Thymus (tissue), 11 donors: ENCODE results near the gene IL1RAPL1. TPM values are rescaled to one million over a fixed set of nuclear protein-coding genes. Genes with fewer than 3 reads are reported as not detected.

Source experiments
- DNase-seq, 9 donors: peaks; one replicate each; pipeline ENCODE4 v3.0.0-alpha.2; 2013; ENCODE audit warnings: low spot score in 9 of 9, low read depth in 6 of 9, missing footprints in 1 of 9
- H3K27ac ChIP-seq, 2 donors: one replicate each; pipeline ENCODE4 v1.5.1; 2013; ENCODE audit warnings: control low read depth in 1 of 2, low read depth in 1 of 2, low read length in 1 of 2, mild to moderate bottlenecking in 1 of 2, moderate library complexity in 1 of 2
- H3K27me3 ChIP-seq, 2 donors: one replicate each; pipeline ENCODE4 v1.5.1; 2013; ENCODE audit warnings: low read length in 1 of 2; ENCODE audit not compliant: control insufficient read depth in 2 of 2, insufficient read depth in 1 of 2
- H3K36me3 ChIP-seq, 2 donors: one replicate each; pipeline ENCODE4 v1.5.1; 2013; ENCODE audit warnings: low read length in 1 of 2, mild to moderate bottlenecking in 1 of 2, moderate library complexity in 1 of 2; ENCODE audit not compliant: control insufficient read depth in 2 of 2, insufficient read depth in 2 of 2
- H3K4me1 ChIP-seq, 2 donors: one replicate each; pipeline ENCODE4 v1.5.1; 2013; ENCODE audit warnings: low read length in 2 of 2; ENCODE audit not compliant: control insufficient read depth in 2 of 2, insufficient read depth in 2 of 2
- H3K4me3 ChIP-seq, 2 donors: one replicate each; pipeline ENCODE4 v1.5.1; 2013; ENCODE audit warnings: low read length in 2 of 2, control low read depth in 1 of 2, mild to moderate bottlenecking in 1 of 2
- H3K9me3 ChIP-seq, 2 donors: one replicate each; pipeline ENCODE4 v1.5.1; 2013; ENCODE audit warnings: low read length in 1 of 2, mild to moderate bottlenecking in 1 of 2; ENCODE audit not compliant: control insufficient read depth in 2 of 2, insufficient read depth in 1 of 2
- WGBS: extraction: QIAGEN DNeasy Blood & Tissue Kit; methylation state at CpG from one replicate; pipeline ENCODE4 v1.1.7; 2013; 5-methylcytosine and 5-hydroxymethylcytosine counted together
- polyA plus RNA-seq: library from polyadenylated mRNA; stranded (reverse); fragments of 200-250 nt; gene quantifications from one replicate; pipeline ENCODE4 v1.2.3, GENCODE V29; 2013
- total RNA-seq: library from RNA; stranded (reverse); fragments of 120-200 nt; gene quantifications from one replicate; pipeline ENCODE4 v1.2.4, GENCODE V29; 2013
- donor health status: healthy.

IL1RAPL1 gene
- total and polyA plus RNA-seq, 2 donors = 0.02 to 0.33 TPM

DNA sequence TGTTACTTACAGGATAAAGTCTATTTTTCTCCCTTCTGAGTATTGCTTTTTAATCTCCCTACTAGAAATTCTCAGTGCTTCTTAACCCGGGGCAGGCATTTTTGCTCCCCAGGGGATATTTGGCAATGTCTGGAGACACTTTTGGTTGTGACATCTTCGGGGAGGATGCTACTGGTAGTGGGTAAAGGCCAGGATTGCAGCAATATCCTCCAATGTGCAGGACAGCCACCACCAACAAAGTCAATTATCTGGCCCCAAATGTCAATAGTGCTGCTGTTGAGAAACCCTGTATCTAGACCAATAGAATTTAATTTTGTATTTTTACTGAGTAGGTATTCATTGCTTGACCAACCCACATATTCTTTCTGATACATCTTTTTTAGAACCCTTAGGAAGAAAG lies 958.6 kb downstream of the IL1RAPL1 start:
- Histone ChIP-seq H3K4me1 (no peaks in the 10 kb centered on the region), H3K4me3 (no peak overlapping the region), H3K27ac (no peak overlapping the region), H3K27me3 (no peaks in the 10 kb centered on the region), H3K9me3 (no peaks in the 10 kb centered on the region), H3K36me3 (no peaks in the 10 kb centered on the region)
- no peak for DNase-seq
- 80% methylated on average over 2 of the region's 2 CpGs for WGBS

- Histone ChIP-seq H3K27me3 (no peaks in the 10 kb centered on the region), H3K36me3 (no peaks in the 10 kb centered on the region), H3K9me3 (no peaks in the 10 kb centered on the region), H3K27ac (no peak overlapping the region), H3K4me1 (no peaks in the 10 kb centered on the region), H3K4me3 (no peak overlapping the region)
- WGBS = 90% methylated on average over 4 of the region's 4 CpGs
- DNase-seq = no peak
These were observed 960.6 kb downstream of the IL1RAPL1 start for GRCh38 chrX:29547877-29548276.

GRCh38 chrX:29553542-29553941 lies 966.3 kb downstream of the IL1RAPL1 start:
- Histone ChIP-seq H3K36me3 (no peaks in the 10 kb centered on the region), H3K4me3 (no peak overlapping the region), H3K9me3 (no peaks in the 10 kb centered on the region), H3K27me3 (no peaks in the 10 kb centered on the region), H3K4me1 (no peaks in the 10 kb centered on the region), H3K27ac (no peak overlapping the region)
- WGBS = 83% methylated on average over 1 of the region's 1 CpG
- DNase-seq = no peak

GRCh38 chrX:29555465-29556091 lies 968.3 kb downstream of the IL1RAPL1 start:
- WGBS = 84% methylated on average over 1 of the region's 1 CpG
- Histone ChIP-seq H3K4me3 (no peak overlapping the region), H3K36me3 (no peaks in the 10 kb centered on the region), H3K4me1 (no peaks in the 10 kb centered on the region), H3K27ac (no peak overlapping the region), H3K9me3 (no peaks in the 10 kb centered on the region), H3K27me3 (no peaks in the 10 kb centered on the region)
- DNase-seq = no peak

- no peaks in the 10 kb centered on the region for H3K9me3 ChIP-seq
- no peaks in the 10 kb centered on the region for H3K27me3 ChIP-seq
- no peaks in the 10 kb centered on the region for H3K36me3 ChIP-seq
- H3K4me1 ChIP-seq = no peaks in the 10 kb centered on the region
- no peak overlapping the region for H3K27ac ChIP-seq
- no peak overlapping the region for H3K4me3 ChIP-seq
- no peak for DNase-seq
- WGBS = 93% methylated on average over 1 of the region's 1 CpG
These were observed 972.8 kb downstream of the IL1RAPL1 start for GRCh38 chrX:29560065-29560464.

DNA sequence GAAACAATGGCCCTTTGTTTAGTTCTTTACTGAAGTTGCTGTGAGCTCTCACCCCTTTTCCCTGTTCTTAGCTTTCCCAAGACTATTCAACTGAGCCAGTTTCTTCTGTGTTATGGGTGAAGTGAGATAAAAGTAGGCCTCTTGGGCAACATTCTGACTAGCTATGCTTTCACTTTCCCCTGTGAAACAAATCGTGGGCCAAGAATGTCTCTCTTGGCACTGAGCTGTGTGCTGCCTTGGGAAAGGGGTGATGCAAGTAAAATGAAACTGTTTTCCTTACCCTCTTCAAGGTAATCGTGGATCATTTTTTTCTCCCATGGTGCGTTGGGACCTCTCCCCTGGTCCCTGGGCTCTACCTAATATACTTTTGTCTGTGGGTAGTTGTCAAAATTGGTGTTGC lies 974.2 kb downstream of the IL1RAPL1 start:
- Histone ChIP-seq H3K27ac (no peak overlapping the region), H3K4me1 (no peaks in the 10 kb centered on the region), H3K36me3 (no peaks in the 10 kb centered on the region), H3K4me3 (no peak overlapping the region), H3K27me3 (no peaks in the 10 kb centered on the region), H3K9me3 (no peaks in the 10 kb centered on the region)
- no peak for DNase-seq
- 88% methylated on average over 3 of the region's 3 CpGs for WGBS

DNA sequence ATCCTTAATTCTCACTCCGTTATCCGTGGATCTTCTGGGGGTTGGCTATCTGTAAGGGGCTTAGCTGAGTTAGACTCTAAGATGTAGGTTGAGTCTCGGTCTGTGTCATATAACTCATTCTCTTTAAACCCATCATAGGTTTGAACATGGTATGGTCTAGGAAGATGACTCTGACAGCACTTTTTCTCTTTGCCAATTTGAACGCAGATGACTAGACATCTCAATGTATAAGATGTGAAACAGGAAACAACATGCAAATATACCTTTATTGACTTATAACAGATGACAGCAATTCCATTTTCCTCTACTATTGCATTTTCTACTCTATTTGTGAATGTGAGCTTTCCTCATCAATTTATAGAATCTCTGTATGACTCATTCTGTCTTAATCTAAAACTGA lies 993.3 kb downstream of the IL1RAPL1 start:
- H3K9me3 ChIP-seq = no peaks in the 10 kb centered on the region
- H3K4me1 ChIP-seq = no peaks in the 10 kb centered on the region
- no peak overlapping the region for H3K4me3 ChIP-seq
- no peak for DNase-seq
- 94% methylated on average over 4 of the region's 4 CpGs for WGBS
- no peaks in the 10 kb centered on the region for H3K27me3 ChIP-seq
- no peak overlapping the region for H3K27ac ChIP-seq
- H3K36me3 ChIP-seq = no peaks in the 10 kb centered on the region

GRCh38 chrX:29581223-29581622 lies 994.0 kb downstream of the IL1RAPL1 start:
- DNase-seq = no peak
- no peaks in the 10 kb centered on the region for H3K4me1 ChIP-seq
- 96% methylated on average over 2 of the region's 2 CpGs for WGBS
- H3K9me3 ChIP-seq = no peaks in the 10 kb centered on the region
- H3K27me3 ChIP-seq = no peaks in the 10 kb centered on the region
- no peak overlapping the region for H3K27ac ChIP-seq
- H3K36me3 ChIP-seq = no peaks in the 10 kb centered on the region
- no peak overlapping the region for H3K4me3 ChIP-seq

DNA sequence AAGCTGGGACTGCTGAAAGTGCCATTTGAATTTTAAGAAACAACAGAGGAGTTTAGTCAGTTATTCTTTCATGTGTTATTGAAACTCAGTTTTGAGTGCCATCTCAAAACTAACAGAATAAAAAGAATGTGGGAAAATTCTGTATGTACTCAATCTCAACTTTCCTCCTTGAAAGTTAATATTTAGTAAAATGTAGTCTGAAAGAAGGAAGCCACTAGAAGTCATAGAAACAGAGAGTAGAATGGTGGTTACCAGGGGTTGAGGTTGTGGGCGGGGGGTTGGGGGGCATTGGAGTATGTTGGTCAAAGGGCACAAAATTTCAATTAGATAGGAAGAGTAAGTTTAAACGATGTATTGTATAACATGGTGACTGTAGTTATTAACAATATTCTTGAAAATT lies 999.9 kb downstream of the IL1RAPL1 start:
- Histone ChIP-seq H3K4me1 (no peaks in the 10 kb centered on the region), H3K27me3 (no peaks in the 10 kb centered on the region), H3K27ac (no peak overlapping the region), H3K36me3 (no peaks in the 10 kb centered on the region), H3K4me3 (no peak overlapping the region), H3K9me3 (no peaks in the 10 kb centered on the region)
- WGBS = 89% methylated on average over 2 of the region's 2 CpGs
- no peak for DNase-seq

DNA sequence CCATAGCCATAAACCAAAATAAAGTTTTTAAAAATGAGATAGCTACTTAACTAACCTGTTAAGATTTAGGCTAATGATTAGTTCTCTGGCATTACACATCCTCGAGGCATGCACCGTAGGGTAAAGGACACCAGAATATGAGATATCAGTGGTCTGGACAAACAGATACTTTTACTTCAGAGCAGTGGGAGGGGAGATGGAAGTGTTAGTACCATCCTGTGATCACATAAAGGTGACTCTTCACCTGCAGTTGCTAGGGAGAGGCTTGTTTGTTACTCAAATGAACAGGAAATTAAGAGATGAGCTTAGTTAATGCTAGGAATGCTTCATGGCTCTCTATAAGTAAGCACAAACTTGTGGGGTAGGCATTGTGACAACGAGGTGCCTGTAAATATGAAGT lies 1003.7 kb downstream of the IL1RAPL1 start:
- Histone ChIP-seq H3K36me3 (no peaks in the 10 kb centered on the region), H3K4me3 (no peak overlapping the region), H3K27ac (no peak overlapping the region), H3K9me3 (no peaks in the 10 kb centered on the region), H3K27me3 (no peaks in the 10 kb centered on the region), H3K4me1 (no peaks in the 10 kb centered on the region)
- WGBS = 86% methylated on average over 3 of the region's 3 CpGs
- no peak for DNase-seq
